D721Med (cell line): ENCODE results near the gene GPR107.
"Not testable (repeated sequence)": the region's sequence is repeated elsewhere in the genome, so short reads cannot be mapped to it uniquely, and the experiment has no call there.

Source experiments
- DNase-seq: peaks from one replicate; pipeline ENCODE4 v3.0.0; 2011; ENCODE audit warnings: low spot score; ENCODE audit not compliant: insufficient read length
- FAIRE-seq: peaks from 2 replicates; lab custom pipeline; 2011; peaks lifted over from hg19 to GRCh38; lab: Jason Lieb, UNC
- CTCF ChIP-seq: IDR thresholded peaks from 2 replicates; pipeline ENCODE4 v1.5.1; 2012; ENCODE audit warnings: mild to moderate bottlenecking, control low read depth; ENCODE audit not compliant: insufficient read depth; ENCODE audit errors: missing control alignments

The GPR107 gene

DNA sequence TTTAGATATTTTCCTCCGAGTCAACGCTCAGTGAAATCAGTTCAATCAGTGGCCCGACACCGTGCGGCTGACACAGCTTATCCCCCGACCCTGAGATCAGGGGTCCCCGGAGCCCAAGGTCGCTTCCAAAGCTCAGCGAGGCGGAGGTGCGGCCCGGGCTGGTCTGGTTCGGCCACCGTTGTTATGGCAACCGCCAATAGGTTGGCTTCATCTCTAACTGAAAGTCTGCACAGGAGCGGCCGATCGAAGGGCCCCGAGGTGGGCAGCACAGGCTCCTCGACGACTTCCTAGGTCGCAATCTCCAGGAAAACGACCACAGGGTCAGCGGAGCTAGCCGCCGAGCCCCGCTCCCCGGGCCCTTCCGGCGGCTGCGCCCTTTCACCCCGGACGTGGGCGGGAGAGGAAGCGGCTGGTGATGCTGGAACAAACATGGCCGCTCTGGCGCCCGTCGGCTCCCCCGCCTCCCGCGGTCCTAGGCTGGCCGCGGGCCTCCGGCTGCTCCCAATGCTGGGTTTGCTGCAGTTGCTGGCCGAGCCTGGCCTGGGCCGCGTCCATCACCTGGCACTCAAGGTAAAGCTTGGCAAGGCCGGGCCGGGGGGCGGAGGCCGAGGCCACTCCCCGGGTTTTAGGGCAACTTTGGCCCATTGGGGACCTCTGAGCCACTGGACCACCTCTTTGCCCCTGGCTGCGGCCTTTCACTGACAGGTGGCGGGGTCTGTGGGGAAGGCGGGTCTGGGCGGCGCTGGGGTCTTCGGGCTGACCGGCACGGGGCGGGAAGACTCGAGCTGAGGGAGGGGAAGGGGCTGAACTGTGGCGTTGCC lies at the start of gene GPR107:
Gene GPR107 (plus strand): TSS at position 403 of the 821 bp plus-strand sequence. CDS start 27 bp downstream, at position 430.
- DNase-seq: peak; percentile 91
- no peak for TF ChIP-seq CTCF
- no peak for FAIRE-seq

DNA sequence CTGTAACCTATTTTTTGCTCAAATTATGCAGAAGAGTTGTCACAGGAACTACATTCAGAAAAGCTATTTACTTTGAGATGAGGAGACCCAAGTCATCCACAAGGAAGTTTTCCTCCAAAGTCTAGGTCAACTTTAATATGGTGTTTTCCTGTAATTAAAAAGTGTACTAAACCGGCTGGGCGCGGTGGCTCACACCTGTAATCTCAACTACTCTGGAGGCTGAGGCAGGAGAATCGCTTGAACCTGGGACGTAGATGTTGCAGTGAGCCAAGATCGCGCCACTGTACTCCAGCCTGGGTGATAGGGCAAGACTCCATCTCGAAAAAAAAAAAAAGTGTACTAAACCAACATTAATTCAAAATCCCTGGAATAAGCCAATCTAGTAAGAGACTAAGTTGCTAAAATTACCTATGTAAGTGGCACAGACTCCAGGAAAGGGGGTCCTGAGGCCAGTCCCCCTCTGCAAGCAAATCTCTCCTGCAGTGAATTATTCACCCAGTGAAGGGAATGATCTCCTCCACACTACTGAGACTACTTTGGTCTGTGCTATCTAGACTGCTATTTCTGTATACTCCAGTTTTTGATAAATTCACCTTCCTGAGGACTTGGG lies 49.7 kb upstream of the GPR107 start:
- no peak for TF ChIP-seq CTCF
- DNase-seq (no peak), FAIRE-seq (no peak)

- DNase-seq, FAIRE-seq: not testable (repeated sequence)
Measured at GRCh38 chr9:130006952-130007351, 46.8 kb upstream of the GPR107 start.

DNA sequence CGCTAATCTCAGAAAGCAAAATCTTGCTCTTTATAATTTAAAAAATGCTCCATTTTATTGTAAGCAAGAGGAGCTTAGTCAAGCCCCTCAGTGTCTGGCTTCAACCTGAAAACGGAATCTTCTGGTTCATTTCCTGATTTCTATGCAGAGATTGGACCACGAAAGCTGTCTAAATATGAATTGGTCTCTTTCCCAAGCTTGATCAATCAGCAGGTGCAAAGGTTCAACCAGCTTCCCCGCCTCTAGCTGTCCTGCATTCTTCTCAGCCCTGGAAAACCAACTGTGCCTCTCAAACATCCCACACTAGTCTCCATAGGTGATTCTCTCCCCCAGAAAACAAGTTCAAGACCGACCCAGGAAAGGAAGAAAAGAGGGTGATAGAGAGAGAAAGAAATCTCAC lies 45.2 kb upstream of the GPR107 start:
- no peak for TF ChIP-seq CTCF
- FAIRE-seq (no peak), DNase-seq (no peak)

DNA sequence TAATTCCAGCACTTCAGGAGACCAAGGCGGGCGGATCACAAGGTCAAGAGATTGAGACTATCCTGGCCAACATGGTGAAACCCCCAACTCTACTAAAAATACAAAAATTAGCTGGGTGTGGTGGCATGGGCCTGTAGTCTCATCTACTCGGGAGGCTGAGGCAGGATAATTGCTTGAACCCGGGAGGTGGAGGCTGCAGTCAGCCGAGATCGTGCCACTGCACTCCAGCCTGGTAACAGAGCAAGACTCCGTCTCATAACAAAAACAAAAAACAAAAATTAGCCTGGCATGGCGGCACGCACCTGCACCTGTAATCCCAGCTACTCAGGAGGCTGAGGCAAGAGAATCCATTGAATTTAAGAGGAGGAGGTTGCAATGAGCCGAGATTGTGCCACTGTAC lies 44.2 kb upstream of the GPR107 start:
- not testable (repeated sequence) for FAIRE-seq, DNase-seq

- no peak for DNase-seq
- TF ChIP-seq CTCF: no peak
- FAIRE-seq: no peak
Measured at GRCh38 chr9:130010151-130010988, 43.3 kb upstream of the GPR107 start.

DNA sequence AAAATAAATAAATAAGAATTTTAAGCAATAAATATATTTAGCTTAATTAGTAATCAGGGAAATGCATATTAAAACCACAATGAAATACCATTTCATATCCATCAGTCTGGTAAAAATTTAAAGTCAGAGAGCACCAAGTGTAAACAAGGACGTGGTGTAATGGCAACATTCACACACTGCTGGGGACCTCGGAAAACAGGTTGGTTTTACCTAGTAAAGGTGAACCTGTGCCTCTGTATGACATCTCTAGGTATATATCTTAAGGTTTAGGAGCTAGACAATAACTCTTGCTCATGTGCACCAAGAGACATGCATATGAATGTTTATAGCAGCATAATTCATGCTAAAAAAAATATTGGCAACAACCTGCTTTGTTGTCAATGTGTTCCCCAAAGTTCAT lies 40.4 kb upstream of the GPR107 start:
- TF ChIP-seq CTCF: no peak
- FAIRE-seq: no peak
- DNase-seq: no peak
